HFFc6 (cell line): ENCODE results near the gene OR13J1. TPM values are rescaled to one million over a fixed set of nuclear protein-coding genes. Genes with fewer than 3 reads are reported as not detected.

Experiments
- DNase-seq: peaks from one replicate; pipeline ENCODE4 v3.0.0-alpha.2; 2018
- H3K27ac Mint-ChIP-seq: 2 replicates; pipeline ENCODE4 v1.8.0; 2020; ENCODE audit warnings: mild to moderate bottlenecking, mixed read lengths
- H3K27me3 Mint-ChIP-seq: 2 replicates; pipeline ENCODE4 v1.8.0; 2021; ENCODE audit warnings: mild to moderate bottlenecking, moderate library complexity, mixed read lengths; ENCODE audit not compliant: insufficient read depth
- H3K36me3 Mint-ChIP-seq: 2 replicates; pipeline ENCODE4 v1.8.0; 2021; ENCODE audit warnings: low read depth, mixed read lengths
- H3K4me1 Mint-ChIP-seq: 2 replicates; pipeline ENCODE4 v1.8.0; 2020; ENCODE audit warnings: low read depth, mixed read lengths
- H3K4me3 Mint-ChIP-seq: 2 replicates; pipeline ENCODE4 v1.8.0; 2020; ENCODE audit warnings: mild to moderate bottlenecking, moderate library complexity, mixed read lengths
- H3K9me3 Mint-ChIP-seq: 2 replicates; pipeline ENCODE4 v1.8.0; 2020; ENCODE audit warnings: mild to moderate bottlenecking, mixed read lengths
- total RNA-seq, 6 experiments: library from RNA; stranded (reverse); fragmentation: NEBNext Ultra II Directional; extraction: Animal tissue kit (Norgen Biotek cat#: 25700); gene quantifications; 2 replicates in 1 of 6; 3 replicates in 5 of 6; pipeline ENCODE4 v1.2.3, GENCODE V29; 2021
- TF ChIP-seq, protein P1 (sequence below): fragments of 200-600 bp; sonication (generic); IDR thresholded peaks from 2 replicates; pipeline ENCODE4 v1.5.0; 2021; ENCODE audit warnings: antibody characterized with exemption, mild to moderate bottlenecking

OR13J1 gene
- total RNA-seq, 6 experiments from 2014 or later: not detected

- Mint-ChIP-seq H3K27me3 (no peaks in the 10 kb centered on the region; the same call in 1 of the 2 replicates), H3K4me1 (peaks cover 58% of the 10 kb centered on the region), H3K9me3 (no peaks in the 10 kb centered on the region), H3K36me3 (no peaks in the 10 kb centered on the region), H3K4me3 (peak within 1 kb of the TSS; percentile 93), H3K27ac (peak within 1 kb of the TSS; percentile 85)
- DNase-seq: no peak
- TF ChIP-seq, protein P1, sequence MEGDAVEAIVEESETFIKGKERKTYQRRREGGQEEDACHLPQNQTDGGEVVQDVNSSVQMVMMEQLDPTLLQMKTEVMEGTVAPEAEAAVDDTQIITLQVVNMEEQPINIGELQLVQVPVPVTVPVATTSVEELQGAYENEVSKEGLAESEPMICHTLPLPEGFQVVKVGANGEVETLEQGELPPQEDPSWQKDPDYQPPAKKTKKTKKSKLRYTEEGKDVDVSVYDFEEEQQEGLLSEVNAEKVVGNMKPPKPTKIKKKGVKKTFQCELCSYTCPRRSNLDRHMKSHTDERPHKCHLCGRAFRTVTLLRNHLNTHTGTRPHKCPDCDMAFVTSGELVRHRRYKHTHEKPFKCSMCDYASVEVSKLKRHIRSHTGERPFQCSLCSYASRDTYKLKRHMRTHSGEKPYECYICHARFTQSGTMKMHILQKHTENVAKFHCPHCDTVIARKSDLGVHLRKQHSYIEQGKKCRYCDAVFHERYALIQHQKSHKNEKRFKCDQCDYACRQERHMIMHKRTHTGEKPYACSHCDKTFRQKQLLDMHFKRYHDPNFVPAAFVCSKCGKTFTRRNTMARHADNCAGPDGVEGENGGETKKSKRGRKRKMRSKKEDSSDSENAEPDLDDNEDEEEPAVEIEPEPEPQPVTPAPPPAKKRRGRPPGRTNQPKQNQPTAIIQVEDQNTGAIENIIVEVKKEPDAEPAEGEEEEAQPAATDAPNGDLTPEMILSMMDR: no peak
Measured at GRCh38 chr9:35828716-35829083, 41.5 kb downstream of the OR13J1 start, which contains the start of gene FAM221B. TSS of gene FAM221B (minus strand) at chr9:35828732. CDS start at chr9:35826161, 2,571 bp downstream.

DNA sequence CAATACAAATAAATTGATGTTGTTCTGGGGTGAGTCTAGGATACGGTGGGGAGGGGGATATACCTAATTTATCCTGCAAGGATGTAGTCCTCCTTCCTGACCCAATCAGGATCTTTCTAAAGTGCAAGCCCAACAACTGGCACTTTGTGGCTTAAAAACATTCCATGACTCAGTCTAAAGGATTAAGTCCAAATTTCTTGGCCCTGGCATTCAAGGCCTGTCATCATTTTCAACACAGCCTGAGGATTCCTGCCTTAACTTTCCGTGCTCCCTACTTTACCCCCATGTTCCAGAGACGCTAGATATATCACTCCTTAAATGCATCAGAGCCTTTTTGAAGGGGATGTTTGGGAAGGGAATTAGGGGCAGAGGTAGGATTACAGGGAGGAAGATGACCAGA is 42.7 kb downstream of the OR13J1 start:
- DNase-seq: peak; percentile 65
- H3K9me3 Mint-ChIP-seq: no peaks in the 10 kb centered on the region
- H3K4me1 Mint-ChIP-seq: peaks cover 61% of the 10 kb centered on the region
- H3K27me3 Mint-ChIP-seq: no peaks in the 10 kb centered on the region; the same call in 1 of the 2 replicates
- H3K27ac Mint-ChIP-seq: peak overlapping the region; percentile 80
- H3K36me3 Mint-ChIP-seq: no peaks in the 10 kb centered on the region
- TF ChIP-seq, protein P1: no peak
- H3K4me3 Mint-ChIP-seq: peak overlapping the region; percentile 66

- peak; percentile 59 for DNase-seq
- Mint-ChIP-seq H3K4me3 (no peak overlapping the region), H3K27ac (peak overlapping the region; percentile 68), H3K4me1 (peaks cover 61% of the 10 kb centered on the region), H3K9me3 (no peaks in the 10 kb centered on the region), H3K36me3 (no peaks in the 10 kb centered on the region), H3K27me3 (no peaks in the 10 kb centered on the region; the same call in 1 of the 2 replicates)
- TF ChIP-seq, protein P1: peak; percentile 90
Measured at GRCh38 chr9:35826071-35826701, 44.0 kb downstream of the OR13J1 start.

- TF ChIP-seq, protein P1: no peak
- no peaks in the 10 kb centered on the region for H3K36me3 Mint-ChIP-seq
- DNase-seq: no peak
- H3K27ac Mint-ChIP-seq: no peak overlapping the region
- peaks cover 1% of the 10 kb centered on the region; the same call in 1 of the 2 replicates for H3K27me3 Mint-ChIP-seq
- no peak overlapping the region for H3K4me3 Mint-ChIP-seq
- H3K9me3 Mint-ChIP-seq: no peaks in the 10 kb centered on the region
- peaks cover 44% of the 10 kb centered on the region for H3K4me1 Mint-ChIP-seq
Measured at GRCh38 chr9:35822926-35823325, 47.3 kb downstream of the OR13J1 start.

DNA sequence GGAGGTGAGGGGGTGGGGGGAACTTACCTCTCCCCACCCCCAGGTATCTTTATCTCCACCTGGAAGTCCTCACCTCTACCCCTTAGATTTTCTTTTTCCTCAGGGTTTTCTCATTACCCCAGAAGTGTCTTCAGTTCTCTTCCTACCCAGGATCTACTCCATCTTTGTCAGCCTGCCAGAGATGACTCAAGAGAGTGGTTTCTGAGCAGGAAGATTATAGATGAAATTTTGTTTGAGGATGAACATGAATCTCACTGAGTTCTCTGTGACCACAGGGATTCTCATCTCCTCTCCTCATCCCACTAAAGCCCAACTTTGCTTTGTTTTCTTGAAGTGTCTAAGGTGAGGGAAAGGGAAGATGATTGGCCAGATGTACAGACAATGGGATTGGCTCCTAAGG is 50.1 kb downstream of the OR13J1 start:
- no peaks in the 10 kb centered on the region for H3K9me3 Mint-ChIP-seq
- no peaks in the 10 kb centered on the region for H3K36me3 Mint-ChIP-seq
- peaks cover 29% of the 10 kb centered on the region for H3K4me1 Mint-ChIP-seq
- peak; percentile 77 for DNase-seq
- peaks cover 6% of the 10 kb centered on the region; the same call in 1 of the 2 replicates for H3K27me3 Mint-ChIP-seq
- peak overlapping the region; percentile 38; the same call in 1 of the 2 replicates for H3K27ac Mint-ChIP-seq
- H3K4me3 Mint-ChIP-seq: no peak overlapping the region
- TF ChIP-seq, protein P1: no peak

Other genes starting within 250 kb of the OR13J1 start
- gene SIT1, start 219.5 kb downstream of the OR13J1 start, total RNA-seq: not detected
- over 10,000 TPM in 5 of 6 experiments, 1,000 to 10,000 TPM in 1; 9,197 to 39,404 (median 23,537) TPM for gene RMRP, start 212.4 kb downstream of the OR13J1 start, total RNA-seq
- 10 to 100 TPM; 22.5 to 29.8 (median 24.6) TPM for gene CCDC107, start 212.1 kb downstream of the OR13J1 start, total RNA-seq
- 1 to 10 TPM; 1.7 to 4.4 (median 2.6) TPM for gene ARHGEF39, start 205.2 kb downstream of the OR13J1 start, total RNA-seq
- under 1 TPM in 1 of 6 experiments, not detected in 5; 0.28 TPM for gene CA9, start 196.5 kb downstream of the OR13J1 start, total RNA-seq
- 1,000 to 10,000 TPM; 1,810 to 3,557 (median 2,546) TPM for gene TPM2, start 180.5 kb downstream of the OR13J1 start, total RNA-seq
- 100 to 1,000 TPM; 470 to 562 (median 491) TPM for gene TLN1, start 138.2 kb downstream of the OR13J1 start, total RNA-seq
- 100 to 1,000 TPM; 106 to 127 (median 114) TPM for gene CREB3, start 137.7 kb downstream of the OR13J1 start, total RNA-seq
- 10 to 100 TPM; 22.9 to 25.7 (median 24.0) TPM for gene GBA2, start 121.2 kb downstream of the OR13J1 start, total RNA-seq
- gene RGP1, start 121.1 kb downstream of the OR13J1 start, total RNA-seq: 10 to 100 TPM; 27.6 to 35.1 (median 30.9) TPM
- not detected for gene MSMP, start 116.1 kb downstream of the OR13J1 start, total RNA-seq
- 10 to 100 TPM; 38.3 to 48.5 (median 41.7) TPM for gene NPR2, start 78.8 kb downstream of the OR13J1 start, total RNA-seq
- gene SPAG8, start 58.1 kb downstream of the OR13J1 start, total RNA-seq: 1 to 10 TPM in 4 of 6 experiments, under 1 TPM in 2; 0.80 to 1.7 (median 1.2) TPM
- 10 to 100 TPM; 23.3 to 35.3 (median 34.6) TPM for gene HINT2, start 55.4 kb downstream of the OR13J1 start, total RNA-seq
- gene FAM221B, start 41.7 kb downstream of the OR13J1 start, total RNA-seq: not detected
- 10 to 100 TPM in 5 of 6 experiments, 1 to 10 TPM in 1; 8.7 to 15.2 (median 12.0) TPM for gene TMEM8B, start 41.2 kb downstream of the OR13J1 start, total RNA-seq
- 1 to 10 TPM; 2.5 to 4.1 (median 3.3) TPM for gene HRCT1, start 35.8 kb upstream of the OR13J1 start, total RNA-seq
- under 1 TPM in 5 of 6 experiments, not detected in 1; 0.19 to 0.34 (median 0.23) TPM for gene SPAAR, start 39.1 kb upstream of the OR13J1 start, total RNA-seq
- not detected for gene OR2S2, start 87.8 kb upstream of the OR13J1 start, total RNA-seq
- 100 to 1,000 TPM; 149 to 182 (median 173) TPM for gene RECK, start 166.5 kb upstream of the OR13J1 start, total RNA-seq